ENCODE measurements around the gene PKHD1.

DNA sequence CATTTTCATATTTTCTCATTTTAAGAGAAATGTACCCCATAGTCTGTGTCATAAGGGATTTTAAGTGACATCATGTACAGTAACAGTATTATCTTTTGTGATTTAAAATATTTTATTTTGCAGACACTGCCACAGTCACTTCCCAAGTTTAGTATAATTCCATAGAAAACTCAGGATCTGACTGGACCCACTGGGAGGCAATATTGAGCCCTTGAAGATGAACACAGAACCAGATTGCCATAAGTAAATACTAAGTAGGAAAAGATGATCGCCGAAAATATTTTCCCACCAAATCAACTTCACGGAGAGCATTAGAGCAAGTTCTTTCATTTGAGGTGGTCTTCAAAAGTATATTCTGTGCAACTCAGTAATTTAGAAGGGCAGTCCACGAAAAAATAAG, 17.6 kb upstream of the PKHD1 start:
- TF ChIP-seq FOXJ3 (CRISPR knock-in tag; IDR thresholded peaks at IDR 0.05) = no peak
- TF ChIP-seq, protein P1, sequence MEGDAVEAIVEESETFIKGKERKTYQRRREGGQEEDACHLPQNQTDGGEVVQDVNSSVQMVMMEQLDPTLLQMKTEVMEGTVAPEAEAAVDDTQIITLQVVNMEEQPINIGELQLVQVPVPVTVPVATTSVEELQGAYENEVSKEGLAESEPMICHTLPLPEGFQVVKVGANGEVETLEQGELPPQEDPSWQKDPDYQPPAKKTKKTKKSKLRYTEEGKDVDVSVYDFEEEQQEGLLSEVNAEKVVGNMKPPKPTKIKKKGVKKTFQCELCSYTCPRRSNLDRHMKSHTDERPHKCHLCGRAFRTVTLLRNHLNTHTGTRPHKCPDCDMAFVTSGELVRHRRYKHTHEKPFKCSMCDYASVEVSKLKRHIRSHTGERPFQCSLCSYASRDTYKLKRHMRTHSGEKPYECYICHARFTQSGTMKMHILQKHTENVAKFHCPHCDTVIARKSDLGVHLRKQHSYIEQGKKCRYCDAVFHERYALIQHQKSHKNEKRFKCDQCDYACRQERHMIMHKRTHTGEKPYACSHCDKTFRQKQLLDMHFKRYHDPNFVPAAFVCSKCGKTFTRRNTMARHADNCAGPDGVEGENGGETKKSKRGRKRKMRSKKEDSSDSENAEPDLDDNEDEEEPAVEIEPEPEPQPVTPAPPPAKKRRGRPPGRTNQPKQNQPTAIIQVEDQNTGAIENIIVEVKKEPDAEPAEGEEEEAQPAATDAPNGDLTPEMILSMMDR (IDR thresholded peaks at IDR 0.05) = no peak
- no peak for TF ChIP-seq POLR2AphosphoS5 (IDR thresholded peaks at IDR 0.05; ENCODE audit: low read depth, low read length)
- TF ChIP-seq, protein P2, sequence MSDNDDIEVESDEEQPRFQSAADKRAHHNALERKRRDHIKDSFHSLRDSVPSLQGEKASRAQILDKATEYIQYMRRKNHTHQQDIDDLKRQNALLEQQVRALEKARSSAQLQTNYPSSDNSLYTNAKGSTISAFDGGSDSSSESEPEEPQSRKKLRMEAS (IDR thresholded peaks at IDR 0.05; ENCODE audit: low read depth) = no peak
- TF ChIP-seq EZH2phosphoT487 (IDR thresholded peaks at IDR 0.05; ENCODE audit: borderline replicate concordance, low read depth) = no peak
- TF ChIP-seq MXI1 (IDR thresholded peaks at IDR 0.05; ENCODE audit: low read depth, low read length) = no peak
- TF ChIP-seq EP300 (IDR thresholded peaks at IDR 0.05; ENCODE audit: borderline replicate concordance in 1 of 2, low read depth in 1 of 2, low read length in 1 of 2) = no peak
- no peak for TF ChIP-seq FOSL2 (IDR thresholded peaks at IDR 0.05; ENCODE audit: borderline replicate concordance, low read depth)
- TF ChIP-seq, protein P3, sequence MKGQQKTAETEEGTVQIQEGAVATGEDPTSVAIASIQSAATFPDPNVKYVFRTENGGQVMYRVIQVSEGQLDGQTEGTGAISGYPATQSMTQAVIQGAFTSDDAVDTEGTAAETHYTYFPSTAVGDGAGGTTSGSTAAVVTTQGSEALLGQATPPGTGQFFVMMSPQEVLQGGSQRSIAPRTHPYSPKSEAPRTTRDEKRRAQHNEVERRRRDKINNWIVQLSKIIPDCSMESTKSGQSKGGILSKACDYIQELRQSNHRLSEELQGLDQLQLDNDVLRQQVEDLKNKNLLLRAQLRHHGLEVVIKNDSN (IDR thresholded peaks at IDR 0.05; ENCODE audit: borderline replicate concordance, low read depth) = no peak
- no peak for TF ChIP-seq RAD21 (IDR thresholded peaks at IDR 0.05; ENCODE audit: low read length)
- no peak for TF ChIP-seq RCOR1 (IDR thresholded peaks at IDR 0.05; ENCODE audit: low read length)
- TF ChIP-seq, protein P4, sequence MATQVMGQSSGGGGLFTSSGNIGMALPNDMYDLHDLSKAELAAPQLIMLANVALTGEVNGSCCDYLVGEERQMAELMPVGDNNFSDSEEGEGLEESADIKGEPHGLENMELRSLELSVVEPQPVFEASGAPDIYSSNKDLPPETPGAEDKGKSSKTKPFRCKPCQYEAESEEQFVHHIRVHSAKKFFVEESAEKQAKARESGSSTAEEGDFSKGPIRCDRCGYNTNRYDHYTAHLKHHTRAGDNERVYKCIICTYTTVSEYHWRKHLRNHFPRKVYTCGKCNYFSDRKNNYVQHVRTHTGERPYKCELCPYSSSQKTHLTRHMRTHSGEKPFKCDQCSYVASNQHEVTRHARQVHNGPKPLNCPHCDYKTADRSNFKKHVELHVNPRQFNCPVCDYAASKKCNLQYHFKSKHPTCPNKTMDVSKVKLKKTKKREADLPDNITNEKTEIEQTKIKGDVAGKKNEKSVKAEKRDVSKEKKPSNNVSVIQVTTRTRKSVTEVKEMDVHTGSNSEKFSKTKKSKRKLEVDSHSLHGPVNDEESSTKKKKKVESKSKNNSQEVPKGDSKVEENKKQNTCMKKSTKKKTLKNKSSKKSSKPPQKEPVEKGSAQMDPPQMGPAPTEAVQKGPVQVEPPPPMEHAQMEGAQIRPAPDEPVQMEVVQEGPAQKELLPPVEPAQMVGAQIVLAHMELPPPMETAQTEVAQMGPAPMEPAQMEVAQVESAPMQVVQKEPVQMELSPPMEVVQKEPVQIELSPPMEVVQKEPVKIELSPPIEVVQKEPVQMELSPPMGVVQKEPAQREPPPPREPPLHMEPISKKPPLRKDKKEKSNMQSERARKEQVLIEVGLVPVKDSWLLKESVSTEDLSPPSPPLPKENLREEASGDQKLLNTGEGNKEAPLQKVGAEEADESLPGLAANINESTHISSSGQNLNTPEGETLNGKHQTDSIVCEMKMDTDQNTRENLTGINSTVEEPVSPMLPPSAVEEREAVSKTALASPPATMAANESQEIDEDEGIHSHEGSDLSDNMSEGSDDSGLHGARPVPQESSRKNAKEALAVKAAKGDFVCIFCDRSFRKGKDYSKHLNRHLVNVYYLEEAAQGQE (IDR thresholded peaks at IDR 0.05; ENCODE audit: low read depth, low read length) = no peak

Measured in SK-N-SH (cell line).